ENCODE results near the gene SULT1B1.

The SULT1B1 gene

GRCh38 chr4:69760455-69760854 is at the start of gene SULT1B1:
TSS of gene SULT1B1 (minus strand) at chr4:69760620. CDS start at chr4:69755217, 5,403 bp downstream.
- no peak within 1 kb of the TSS for H3K27ac Mint-ChIP-seq (ENCODE audit: low read depth)
- H3K27me3 Mint-ChIP-seq, result no peaks in the 10 kb centered on the region
- peaks cover 4% of the 10 kb centered on the region for H3K9me3 Mint-ChIP-seq
- H3K36me3 Mint-ChIP-seq (ENCODE audit: insufficient read depth), result peaks cover 2% of the 10 kb centered on the region
- ATAC-seq (replicated peaks; ENCODE audit: extremely low read depth, poor library complexity, severe bottlenecking), result peak; percentile 49
- no peak for DNase-seq (ENCODE audit: low spot score in 2 of 2)
- no peaks in the 10 kb centered on the region for H3K4me1 Mint-ChIP-seq
- peak within 1 kb of the TSS; percentile 49 for H3K4me3 Mint-ChIP-seq

GRCh38 chr4:69800599-69800998 is 40.2 kb upstream of the SULT1B1 start:
- Mint-ChIP-seq H3K27me3 (no peaks in the 10 kb centered on the region), H3K4me3 (no peak overlapping the region), H3K4me1 (no peaks in the 10 kb centered on the region), H3K27ac (ENCODE audit: low read depth) (no peak overlapping the region), H3K36me3 (ENCODE audit: insufficient read depth) (no peaks in the 10 kb centered on the region), H3K9me3 (peaks cover 7% of the 10 kb centered on the region)
- ATAC-seq (replicated peaks; ENCODE audit: extremely low read depth, poor library complexity, severe bottlenecking) (no peak), DNase-seq (ENCODE audit: low spot score in 2 of 2) (no peak)

- Mint-ChIP-seq H3K27ac (ENCODE audit: low read depth) (no peak overlapping the region), H3K36me3 (ENCODE audit: insufficient read depth) (no peaks in the 10 kb centered on the region), H3K4me3 (no peak overlapping the region), H3K27me3 (no peaks in the 10 kb centered on the region), H3K4me1 (no peaks in the 10 kb centered on the region), H3K9me3 (peaks cover 7% of the 10 kb centered on the region)
- ATAC-seq (replicated peaks; ENCODE audit: extremely low read depth, poor library complexity, severe bottlenecking) (no peak), DNase-seq (ENCODE audit: low spot score in 2 of 2) (no peak)
Measured at GRCh38 chr4:69799337-69799736, 38.9 kb upstream of the SULT1B1 start.

GRCh38 chr4:69793732-69794131 is 33.3 kb upstream of the SULT1B1 start:
- no peak overlapping the region for H3K27ac Mint-ChIP-seq (ENCODE audit: low read depth)
- no peak overlapping the region for H3K4me3 Mint-ChIP-seq
- H3K4me1 Mint-ChIP-seq, result no peaks in the 10 kb centered on the region
- ATAC-seq (replicated peaks; ENCODE audit: extremely low read depth, poor library complexity, severe bottlenecking) (no peak), DNase-seq (ENCODE audit: low spot score in 2 of 2) (no peak)
- H3K36me3 Mint-ChIP-seq (ENCODE audit: insufficient read depth), result no peaks in the 10 kb centered on the region
- no peaks in the 10 kb centered on the region for H3K27me3 Mint-ChIP-seq
- H3K9me3 Mint-ChIP-seq, result peaks cover 7% of the 10 kb centered on the region

- H3K27ac Mint-ChIP-seq (ENCODE audit: low read depth), result no peak overlapping the region
- H3K4me1 Mint-ChIP-seq, result no peaks in the 10 kb centered on the region
- no peaks in the 10 kb centered on the region for H3K9me3 Mint-ChIP-seq
- peaks cover 1% of the 10 kb centered on the region for H3K36me3 Mint-ChIP-seq (ENCODE audit: insufficient read depth)
- no peaks in the 10 kb centered on the region for H3K27me3 Mint-ChIP-seq
- no peak for DNase-seq (ENCODE audit: low spot score in 2 of 2)
- H3K4me3 Mint-ChIP-seq, result no peak overlapping the region
- no peak for ATAC-seq (replicated peaks; ENCODE audit: extremely low read depth, poor library complexity, severe bottlenecking)
Measured at GRCh38 chr4:69787879-69788278, 27.5 kb upstream of the SULT1B1 start.

GRCh38 chr4:69786547-69786946 is 26.1 kb upstream of the SULT1B1 start:
- Mint-ChIP-seq H3K4me1 (no peaks in the 10 kb centered on the region), H3K4me3 (no peak overlapping the region), H3K36me3 (ENCODE audit: insufficient read depth) (peaks cover 1% of the 10 kb centered on the region), H3K27me3 (no peaks in the 10 kb centered on the region), H3K27ac (ENCODE audit: low read depth) (no peak overlapping the region), H3K9me3 (no peaks in the 10 kb centered on the region)
- no peak for DNase-seq (ENCODE audit: low spot score in 2 of 2)
- ATAC-seq (replicated peaks; ENCODE audit: extremely low read depth, poor library complexity, severe bottlenecking), result no peak

- no peak overlapping the region for H3K27ac Mint-ChIP-seq (ENCODE audit: low read depth)
- DNase-seq (ENCODE audit: low spot score in 2 of 2), result no peak
- no peaks in the 10 kb centered on the region for H3K4me1 Mint-ChIP-seq
- no peak overlapping the region for H3K4me3 Mint-ChIP-seq
- ATAC-seq (replicated peaks; ENCODE audit: extremely low read depth, poor library complexity, severe bottlenecking), result no peak
- no peaks in the 10 kb centered on the region for H3K27me3 Mint-ChIP-seq
- H3K36me3 Mint-ChIP-seq (ENCODE audit: insufficient read depth), result peaks cover 1% of the 10 kb centered on the region
- no peaks in the 10 kb centered on the region for H3K9me3 Mint-ChIP-seq
Measured at GRCh38 chr4:69785211-69785831, 24.9 kb upstream of the SULT1B1 start.

- Mint-ChIP-seq H3K9me3 (no peaks in the 10 kb centered on the region), H3K27ac (ENCODE audit: low read depth) (no peak overlapping the region), H3K27me3 (no peaks in the 10 kb centered on the region), H3K4me3 (no peak overlapping the region), H3K4me1 (no peaks in the 10 kb centered on the region), H3K36me3 (ENCODE audit: insufficient read depth) (peaks cover 1% of the 10 kb centered on the region)
- no peak for DNase-seq (ENCODE audit: low spot score in 2 of 2)
- no peak for ATAC-seq (replicated peaks; ENCODE audit: extremely low read depth, poor library complexity, severe bottlenecking)
Measured at GRCh38 chr4:69782651-69783310, 22.4 kb upstream of the SULT1B1 start.

- no peak for DNase-seq (ENCODE audit: low spot score in 2 of 2)
- no peaks in the 10 kb centered on the region for H3K4me1 Mint-ChIP-seq
- H3K9me3 Mint-ChIP-seq, result no peaks in the 10 kb centered on the region
- H3K27ac Mint-ChIP-seq (ENCODE audit: low read depth), result no peak overlapping the region
- H3K36me3 Mint-ChIP-seq (ENCODE audit: insufficient read depth), result peaks cover 1% of the 10 kb centered on the region
- no peak for ATAC-seq (replicated peaks; ENCODE audit: extremely low read depth, poor library complexity, severe bottlenecking)
- H3K27me3 Mint-ChIP-seq, result no peaks in the 10 kb centered on the region
- H3K4me3 Mint-ChIP-seq, result no peak overlapping the region
Measured at GRCh38 chr4:69781458-69782418, 21.3 kb upstream of the SULT1B1 start.

- Mint-ChIP-seq H3K27ac (ENCODE audit: low read depth) (no peak overlapping the region), H3K4me1 (no peaks in the 10 kb centered on the region), H3K36me3 (ENCODE audit: insufficient read depth) (peaks cover 1% of the 10 kb centered on the region), H3K27me3 (no peaks in the 10 kb centered on the region), H3K4me3 (no peak overlapping the region), H3K9me3 (no peaks in the 10 kb centered on the region)
- DNase-seq (ENCODE audit: low spot score in 2 of 2) (no peak), ATAC-seq (replicated peaks; ENCODE audit: extremely low read depth, poor library complexity, severe bottlenecking) (no peak)
Measured at GRCh38 chr4:69780141-69780540, 19.7 kb upstream of the SULT1B1 start.

GRCh38 chr4:69776696-69777095 is 16.3 kb upstream of the SULT1B1 start:
- H3K36me3 Mint-ChIP-seq (ENCODE audit: insufficient read depth), result no peaks in the 10 kb centered on the region
- H3K27me3 Mint-ChIP-seq, result no peaks in the 10 kb centered on the region
- no peak overlapping the region for H3K4me3 Mint-ChIP-seq
- no peak for ATAC-seq (replicated peaks; ENCODE audit: extremely low read depth, poor library complexity, severe bottlenecking)
- no peaks in the 10 kb centered on the region for H3K4me1 Mint-ChIP-seq
- H3K27ac Mint-ChIP-seq (ENCODE audit: low read depth), result no peak overlapping the region
- no peaks in the 10 kb centered on the region for H3K9me3 Mint-ChIP-seq
- DNase-seq (ENCODE audit: low spot score in 2 of 2), result no peak

GRCh38 chr4:69775321-69775867 is 15.0 kb upstream of the SULT1B1 start:
- Mint-ChIP-seq H3K36me3 (ENCODE audit: insufficient read depth) (no peaks in the 10 kb centered on the region), H3K27ac (ENCODE audit: low read depth) (no peak overlapping the region), H3K4me3 (no peak overlapping the region), H3K9me3 (no peaks in the 10 kb centered on the region), H3K27me3 (no peaks in the 10 kb centered on the region), H3K4me1 (no peaks in the 10 kb centered on the region)
- DNase-seq (ENCODE audit: low spot score in 2 of 2) (no peak), ATAC-seq (replicated peaks; ENCODE audit: extremely low read depth, poor library complexity, severe bottlenecking) (no peak)

All from central memory CD8-positive, alpha-beta T cell (primary cell).